ENCODE measurements around the gene HMGA1. TPM values are rescaled to one million over a fixed set of nuclear protein-coding genes. Genes with fewer than 3 reads are reported as not detected.

HMGA1 gene
- total RNA-seq, 1 experiment from 2014 or later, result 154 TPM

DNA sequence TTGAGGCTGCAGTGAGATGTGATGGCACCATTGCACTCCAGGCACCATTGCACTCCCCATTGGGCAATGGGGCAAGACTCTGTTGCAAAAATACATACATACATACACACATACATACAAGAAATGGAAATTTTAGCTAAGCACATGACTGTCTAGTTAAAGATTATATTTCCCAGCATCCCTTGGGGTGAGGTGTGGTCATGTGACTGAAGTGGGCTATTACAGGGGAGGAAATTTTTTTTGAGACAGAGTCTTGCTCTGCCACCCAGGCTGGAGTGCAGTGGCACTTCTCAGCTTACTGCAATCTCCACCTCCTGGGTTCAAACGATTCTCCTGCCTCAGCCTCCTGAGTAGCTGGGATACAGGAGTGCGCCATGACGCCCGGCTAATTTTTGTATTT is 32.0 kb upstream of the HMGA1 start:
- no peaks in the 10 kb centered on the region for H3K36me3 Mint-ChIP-seq (ENCODE audit: insufficient read depth, unreplicated experiment)
- H3K27me3 Mint-ChIP-seq (ENCODE audit: insufficient read depth, unreplicated experiment), result no peaks in the 10 kb centered on the region
- intact Hi-C loops (cut with micrococcal nuclease), result no loop called here
- no peaks in the 10 kb centered on the region for H3K9me3 Mint-ChIP-seq (ENCODE audit: unreplicated experiment)
- POLR2A ChIA-PET, result interaction anchor here (1.2 kb wide), 1 partner anchor 19 kb away, joined by 3 read pairs; no protein-coding TSS in a partner anchor
- TF ChIP-seq, protein P1, sequence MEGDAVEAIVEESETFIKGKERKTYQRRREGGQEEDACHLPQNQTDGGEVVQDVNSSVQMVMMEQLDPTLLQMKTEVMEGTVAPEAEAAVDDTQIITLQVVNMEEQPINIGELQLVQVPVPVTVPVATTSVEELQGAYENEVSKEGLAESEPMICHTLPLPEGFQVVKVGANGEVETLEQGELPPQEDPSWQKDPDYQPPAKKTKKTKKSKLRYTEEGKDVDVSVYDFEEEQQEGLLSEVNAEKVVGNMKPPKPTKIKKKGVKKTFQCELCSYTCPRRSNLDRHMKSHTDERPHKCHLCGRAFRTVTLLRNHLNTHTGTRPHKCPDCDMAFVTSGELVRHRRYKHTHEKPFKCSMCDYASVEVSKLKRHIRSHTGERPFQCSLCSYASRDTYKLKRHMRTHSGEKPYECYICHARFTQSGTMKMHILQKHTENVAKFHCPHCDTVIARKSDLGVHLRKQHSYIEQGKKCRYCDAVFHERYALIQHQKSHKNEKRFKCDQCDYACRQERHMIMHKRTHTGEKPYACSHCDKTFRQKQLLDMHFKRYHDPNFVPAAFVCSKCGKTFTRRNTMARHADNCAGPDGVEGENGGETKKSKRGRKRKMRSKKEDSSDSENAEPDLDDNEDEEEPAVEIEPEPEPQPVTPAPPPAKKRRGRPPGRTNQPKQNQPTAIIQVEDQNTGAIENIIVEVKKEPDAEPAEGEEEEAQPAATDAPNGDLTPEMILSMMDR (IDR thresholded peaks at IDR 0.05; ENCODE audit: unreplicated experiment), result no peak
- no peak for DNase-seq (ENCODE audit: unreplicated experiment)
- H3K27ac Mint-ChIP-seq (ENCODE audit: low read depth, unreplicated experiment), result no peak overlapping the region
- CTCF ChIA-PET, result interaction anchor here (0.5 to 4.0 kb wide), 4 partner anchors 8 to 863 kb away, joined by 3 to 19 read pairs (median 4); no protein-coding TSS in a partner anchor
- no TSS peak for BruUV-seq (replicated peaks)
- no peaks in the 10 kb centered on the region for H3K4me1 Mint-ChIP-seq (ENCODE audit: insufficient read depth, unreplicated experiment)
- no peak overlapping the region for H3K4me3 Mint-ChIP-seq (ENCODE audit: unreplicated experiment)

DNA sequence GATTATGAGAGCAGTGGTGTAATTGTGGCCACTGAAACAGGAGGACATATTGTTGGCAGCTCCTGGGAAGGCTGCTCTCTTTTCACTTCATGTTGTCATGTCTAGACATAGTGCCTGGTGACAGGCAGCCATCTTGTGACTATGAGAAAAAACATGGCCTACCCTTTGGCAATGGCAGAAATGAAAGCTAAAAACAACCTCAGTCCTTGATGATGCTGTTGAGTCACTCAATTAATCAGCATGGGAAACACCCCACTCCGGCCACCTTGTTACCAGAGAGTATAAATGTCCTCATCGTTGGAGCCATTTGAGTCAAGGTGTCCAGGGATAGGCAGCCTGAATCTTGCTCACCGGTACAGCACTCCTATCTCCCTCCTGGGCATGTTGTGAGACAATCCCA is 31.2 kb upstream of the HMGA1 start:
- no peak overlapping the region for H3K4me3 Mint-ChIP-seq (ENCODE audit: unreplicated experiment)

DNA sequence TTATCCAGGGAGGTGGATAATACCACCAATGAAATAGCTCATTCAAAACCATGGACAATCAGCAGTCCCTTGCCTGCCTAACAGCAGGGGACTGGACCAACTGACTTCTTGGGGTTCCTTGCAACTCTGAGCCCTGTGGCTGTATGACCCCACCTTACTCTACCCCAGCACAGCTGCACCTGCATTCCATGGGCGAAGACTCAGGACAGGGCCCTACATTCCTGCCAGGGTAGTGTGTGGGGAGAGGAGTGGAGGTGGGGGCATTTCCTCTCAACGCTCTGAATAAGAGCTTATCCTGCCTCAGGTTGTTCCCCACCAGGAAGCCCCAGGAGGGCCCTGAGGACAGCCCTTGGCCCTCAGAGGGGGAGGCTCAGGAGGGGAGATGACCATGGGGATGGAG is 30.8 kb upstream of the HMGA1 start:
- Mint-ChIP-seq H3K27ac (ENCODE audit: low read depth, unreplicated experiment) (no peak overlapping the region), H3K4me3 (ENCODE audit: unreplicated experiment) (no peak overlapping the region), H3K9me3 (ENCODE audit: unreplicated experiment) (no peaks in the 10 kb centered on the region), H3K36me3 (ENCODE audit: insufficient read depth, unreplicated experiment) (no peaks in the 10 kb centered on the region), H3K27me3 (ENCODE audit: insufficient read depth, unreplicated experiment) (no peaks in the 10 kb centered on the region), H3K4me1 (ENCODE audit: insufficient read depth, unreplicated experiment) (no peaks in the 10 kb centered on the region)
- DNase-seq (ENCODE audit: unreplicated experiment), result no peak
- BruUV-seq (replicated peaks), result no TSS peak
- intact Hi-C loops (cut with micrococcal nuclease), result no loop called here
- CTCF ChIA-PET, result interaction anchor here (0.6 to 4.0 kb wide), 2 partner anchors 8 to 9 kb away, joined by 3 to 19 read pairs; no protein-coding TSS in a partner anchor
- TF ChIP-seq, protein P1 (IDR thresholded peaks at IDR 0.05; ENCODE audit: unreplicated experiment), result no peak
- POLR2A ChIA-PET, result interaction anchor here (0.9 to 1.2 kb wide), 2 partner anchors 17 to 44 kb away, joined by 3 read pairs; no protein-coding TSS in a partner anchor

More for the DNA sequence above, 31.2 kb upstream of the HMGA1 start:
- Mint-ChIP-seq H3K4me1 (ENCODE audit: insufficient read depth, unreplicated experiment) (no peaks in the 10 kb centered on the region), H3K27me3 (ENCODE audit: insufficient read depth, unreplicated experiment) (no peaks in the 10 kb centered on the region), H3K36me3 (ENCODE audit: insufficient read depth, unreplicated experiment) (no peaks in the 10 kb centered on the region), H3K27ac (ENCODE audit: low read depth, unreplicated experiment) (no peak overlapping the region), H3K9me3 (ENCODE audit: unreplicated experiment) (no peaks in the 10 kb centered on the region)
- BruUV-seq (replicated peaks), result no TSS peak
- ChIA-PET CTCF (interaction anchor here (0.6 to 4.0 kb wide), 3 partner anchors 9 to 189 kb away, joined by 3 to 19 read pairs (median 3); no protein-coding TSS in a partner anchor), POLR2A (interaction anchor here (0.9 to 1.2 kb wide), 2 partner anchors 18 to 44 kb away, joined by 3 read pairs; no protein-coding TSS in a partner anchor)
- DNase-seq (ENCODE audit: unreplicated experiment), result no peak
- TF ChIP-seq, protein P1 (IDR thresholded peaks at IDR 0.05; ENCODE audit: unreplicated experiment), result no peak
- intact Hi-C loops (cut with micrococcal nuclease), result no loop called here

DNA sequence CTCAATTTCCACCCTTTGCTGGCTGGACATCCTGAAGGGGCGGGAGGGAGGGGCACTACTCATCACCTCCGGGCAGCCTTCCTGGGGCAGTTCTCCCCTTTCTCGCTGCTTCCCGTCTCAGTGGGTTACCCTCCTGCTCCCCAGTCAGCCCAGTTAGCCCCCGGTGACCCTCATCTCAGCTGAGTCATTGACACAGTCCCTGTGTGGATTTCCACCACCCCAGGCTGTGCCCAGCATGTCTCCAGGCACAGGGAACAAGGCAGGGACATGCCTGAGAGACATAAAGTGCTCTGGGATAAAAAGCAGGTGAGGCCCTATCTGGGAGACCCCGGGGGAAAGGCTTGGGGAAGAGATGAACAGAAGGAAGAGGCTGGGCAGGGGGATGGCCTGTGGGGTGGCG is 29.9 kb upstream of the HMGA1 start:
- ChIA-PET POLR2A (no interaction called here), CTCF (interaction anchor here (4.0 kb wide), 1 partner anchor 10 kb away, joined by 19 read pairs; no protein-coding TSS in a partner anchor)
- H3K9me3 Mint-ChIP-seq (ENCODE audit: unreplicated experiment), result no peaks in the 10 kb centered on the region
- no peaks in the 10 kb centered on the region for H3K36me3 Mint-ChIP-seq (ENCODE audit: insufficient read depth, unreplicated experiment)
- BruUV-seq (replicated peaks), result no TSS peak
- H3K27me3 Mint-ChIP-seq (ENCODE audit: insufficient read depth, unreplicated experiment), result no peaks in the 10 kb centered on the region
- H3K4me1 Mint-ChIP-seq (ENCODE audit: insufficient read depth, unreplicated experiment), result no peaks in the 10 kb centered on the region
- no peak for DNase-seq (ENCODE audit: unreplicated experiment)
- H3K27ac Mint-ChIP-seq (ENCODE audit: low read depth, unreplicated experiment), result no peak overlapping the region
- intact Hi-C loops (cut with micrococcal nuclease), result no loop called here
- TF ChIP-seq, protein P1 (IDR thresholded peaks at IDR 0.05; ENCODE audit: unreplicated experiment), result no peak
- no peak overlapping the region for H3K4me3 Mint-ChIP-seq (ENCODE audit: unreplicated experiment)
